Esophagus muscularis mucosa (tissue), 4 donors: ENCODE data around the gene HARBI1. TPM values are rescaled to one million over a fixed set of nuclear protein-coding genes. Genes with fewer than 3 reads are reported as not detected.

Source experiments
- DNase-seq: peaks from one replicate; pipeline ENCODE4 v3.0.0-alpha.2; 2017; ENCODE audit errors: extremely low spot score
- H3K27ac ChIP-seq, 4 donors: fragments of 200-600 bp; sonication (generic); replicated peaks in 1 of 4; 1 replicate in 3 of 4; 2 replicates in 1 of 4; pipeline ENCODE4 v1.5.1; 2016 to 2019; ENCODE audit warnings: mild to moderate bottlenecking in 1 of 4
- H3K27me3 ChIP-seq, 4 donors: fragments of 200-600 bp; sonication (generic); one replicate each; pipeline versions ENCODE4 v1.5.1 to v1.6.0; 2016 to 2019
- H3K36me3 ChIP-seq, 4 donors: fragments of 200-600 bp; sonication (generic); one replicate each; pipeline ENCODE4 v1.5.1; 2016 to 2019
- H3K4me1 ChIP-seq, 4 donors: fragments of 200-600 bp; sonication (generic); one replicate each; pipeline ENCODE4 v1.5.1; 2016 to 2019
- H3K4me3 ChIP-seq, 4 donors: fragments of 200-600 bp; sonication (generic); 1 replicate in 2 of 4; 2 replicates in 2 of 4; pipeline ENCODE4 v1.5.1; 2016 to 2019; ENCODE audit warnings: mild to moderate bottlenecking in 4 of 4, moderate library complexity in 1 of 4
- H3K9me3 ChIP-seq, 4 donors: fragments of 200-600 bp; sonication (generic); 1 replicate in 3 of 4; 2 replicates in 1 of 4; pipeline ENCODE4 v1.5.1; 2016 to 2019
- EP300 ChIP-seq: sonication (generic); formaldehyde crosslinking; IDR thresholded peaks from one replicate; pipeline ENCODE4 v1.6.1; 2017; ENCODE audit warnings: antibody characterized with exemption
- POLR2A ChIP-seq: fragments of 450-650 bp; IDR thresholded peaks from one replicate; pipeline ENCODE4 v1.6.1; 2017; ENCODE audit warnings: antibody characterized with exemption, moderate library complexity, mild to moderate bottlenecking, low read depth
- POLR2AphosphoS5 ChIP-seq, 2 donors: sonication (generic); formaldehyde crosslinking; IDR thresholded peaks; one replicate each; pipeline ENCODE4 v1.6.1; 2017; ENCODE audit warnings: antibody characterized with exemption in 2 of 2
- WGBS: methylation state at CpG from one replicate; pipeline ENCODE4 v1.1.5; 2018; 5-methylcytosine and 5-hydroxymethylcytosine counted together
- intact Hi-C: fragments of 100-400 bp; cut with DNase I; formaldehyde crosslinking; loops from one replicate; pipeline ENCODE4 v1.15.1; 2023
- total RNA-seq, 4 donors: library from RNA; depleted of rRNA; stranded (reverse); fragments of >200 nt; gene quantifications; one replicate each; pipeline versions ENCODE4 v1.1.0 to v1.2.1, GENCODE V29; 2016
- TF ChIP-seq, protein P1 (sequence below), 3 experiments: fragments of 200-600 bp in 2 of 3; fragments of 450-650 bp in 1 of 3; sonication (generic) in 2 of 3; IDR thresholded peaks; one replicate each; pipeline ENCODE4 v1.5.1; 2017 to 2019; ENCODE audit warnings: antibody characterized with exemption in 3 of 3, mild to moderate bottlenecking in 2 of 3, moderate library complexity in 1 of 3

Gene HARBI1
- total RNA-seq, 4 donors from 2014 or later: 2.5 to 3.3 (median 3.0) TPM

DNA sequence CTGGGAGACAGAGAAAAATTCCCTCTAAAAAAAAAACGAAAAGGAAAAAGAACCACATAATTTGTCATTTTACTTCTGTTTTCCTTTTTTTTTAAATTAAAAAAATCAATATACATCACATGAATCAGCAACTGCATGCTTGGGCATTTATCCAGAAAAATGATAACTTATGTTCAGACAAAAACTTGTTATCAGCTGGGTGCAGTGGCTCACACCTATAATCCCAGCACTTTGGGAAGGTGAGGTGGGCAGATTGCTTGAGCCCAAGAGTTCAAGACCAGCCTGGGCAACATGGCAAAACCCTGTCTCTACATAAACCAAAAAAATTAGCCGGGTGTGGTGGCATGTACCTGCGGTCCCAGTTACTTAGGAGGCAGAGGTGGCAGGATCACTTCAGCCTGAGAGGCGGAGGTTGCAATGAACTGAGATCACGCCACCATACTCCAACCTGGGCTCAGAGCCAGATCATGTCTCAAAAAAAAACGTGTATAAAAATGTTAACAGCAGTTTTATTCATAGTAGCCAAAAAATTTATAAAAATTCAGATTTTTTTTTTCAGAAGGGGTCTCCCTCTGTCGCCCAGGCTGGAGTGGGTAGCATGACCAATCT is 51.7 kb downstream of the HARBI1 start:
- no peaks in the 10 kb centered on the region for H3K36me3 ChIP-seq
- no peak overlapping the region for H3K27ac ChIP-seq
- H3K9me3 ChIP-seq: no peaks in the 10 kb centered on the region
- intact Hi-C loops: no loop called here
- H3K4me3 ChIP-seq: no peak overlapping the region
- peaks cover 10 to 33% (median 28%) of the 10 kb centered on the region in 4 donors for H3K4me1 ChIP-seq
- WGBS: 72% methylated on average over 7 of the region's 7 CpGs
- TF ChIP-seq, protein P1, sequence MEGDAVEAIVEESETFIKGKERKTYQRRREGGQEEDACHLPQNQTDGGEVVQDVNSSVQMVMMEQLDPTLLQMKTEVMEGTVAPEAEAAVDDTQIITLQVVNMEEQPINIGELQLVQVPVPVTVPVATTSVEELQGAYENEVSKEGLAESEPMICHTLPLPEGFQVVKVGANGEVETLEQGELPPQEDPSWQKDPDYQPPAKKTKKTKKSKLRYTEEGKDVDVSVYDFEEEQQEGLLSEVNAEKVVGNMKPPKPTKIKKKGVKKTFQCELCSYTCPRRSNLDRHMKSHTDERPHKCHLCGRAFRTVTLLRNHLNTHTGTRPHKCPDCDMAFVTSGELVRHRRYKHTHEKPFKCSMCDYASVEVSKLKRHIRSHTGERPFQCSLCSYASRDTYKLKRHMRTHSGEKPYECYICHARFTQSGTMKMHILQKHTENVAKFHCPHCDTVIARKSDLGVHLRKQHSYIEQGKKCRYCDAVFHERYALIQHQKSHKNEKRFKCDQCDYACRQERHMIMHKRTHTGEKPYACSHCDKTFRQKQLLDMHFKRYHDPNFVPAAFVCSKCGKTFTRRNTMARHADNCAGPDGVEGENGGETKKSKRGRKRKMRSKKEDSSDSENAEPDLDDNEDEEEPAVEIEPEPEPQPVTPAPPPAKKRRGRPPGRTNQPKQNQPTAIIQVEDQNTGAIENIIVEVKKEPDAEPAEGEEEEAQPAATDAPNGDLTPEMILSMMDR (IDR thresholded peaks at IDR 0.05): no peak
- no peak for TF ChIP-seq POLR2AphosphoS5 (IDR thresholded peaks at IDR 0.05)
- TF ChIP-seq EP300: no peak
- TF ChIP-seq POLR2A: no peak
- H3K27me3 ChIP-seq: no peaks in the 10 kb centered on the region
- no peak for DNase-seq

DNA sequence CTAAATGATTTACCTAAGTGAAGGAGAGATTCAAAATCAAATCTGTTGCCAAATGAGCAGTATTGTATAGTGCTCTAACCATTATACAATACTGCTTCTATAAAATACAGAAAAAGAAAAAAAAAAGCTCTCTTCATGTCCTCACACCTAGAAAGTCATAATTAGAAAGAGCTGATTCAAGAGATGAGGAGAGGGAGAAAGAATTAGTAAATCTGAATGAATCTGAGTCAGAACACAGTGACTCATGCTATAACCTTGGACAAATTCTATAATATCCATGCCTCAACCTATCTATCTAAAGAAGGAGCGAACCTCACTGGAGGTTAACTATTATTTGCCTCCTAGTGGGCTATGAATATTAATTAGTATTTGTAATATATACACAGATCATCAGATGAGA is 52.6 kb downstream of the HARBI1 start:
- no peaks in the 10 kb centered on the region for H3K9me3 ChIP-seq
- peaks cover 17 to 40% (median 34%) of the 10 kb centered on the region in 4 donors for H3K4me1 ChIP-seq
- TF ChIP-seq POLR2AphosphoS5 (IDR thresholded peaks at IDR 0.05) (no peak), EP300 (no peak), POLR2A (no peak)
- TF ChIP-seq, protein P1 (IDR thresholded peaks at IDR 0.05): no peak
- 89% methylated on average over 1 of the region's 1 CpG for WGBS
- H3K27me3 ChIP-seq: no peaks in the 10 kb centered on the region
- H3K36me3 ChIP-seq: no peaks in the 10 kb centered on the region
- no peak overlapping the region for H3K27ac ChIP-seq
- intact Hi-C loops: no loop called here
- H3K4me3 ChIP-seq: no peak overlapping the region
- DNase-seq: no peak

DNA sequence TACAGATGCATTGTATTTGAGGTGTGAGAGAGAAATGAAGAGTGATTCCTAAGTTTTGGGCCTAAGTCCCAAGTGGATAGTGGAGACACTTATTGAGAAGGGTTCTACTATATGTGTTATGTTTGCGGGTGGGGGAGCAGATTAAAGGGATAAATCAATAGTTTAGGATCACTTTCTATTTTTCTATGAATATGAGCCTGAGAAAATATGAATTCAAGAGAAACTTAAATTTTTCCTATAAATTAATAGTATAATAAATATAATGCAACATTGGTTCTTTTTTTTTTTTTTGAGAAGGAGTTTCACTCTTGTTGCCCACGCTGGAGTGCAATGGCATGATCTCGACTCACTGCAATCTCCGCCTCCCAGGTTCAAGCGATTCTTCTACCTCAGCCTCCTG is 54.5 kb downstream of the HARBI1 start:
- intact Hi-C loops: no loop called here
- H3K36me3 ChIP-seq: no peaks in the 10 kb centered on the region
- no peak overlapping the region for H3K4me3 ChIP-seq
- no peak for DNase-seq
- H3K27ac ChIP-seq: no peak overlapping the region
- 92% methylated on average over 5 of the region's 5 CpGs for WGBS
- no peaks in the 10 kb centered on the region for H3K9me3 ChIP-seq
- TF ChIP-seq EP300 (no peak), POLR2A (no peak), POLR2AphosphoS5 (IDR thresholded peaks at IDR 0.05) (no peak)
- TF ChIP-seq, protein P1 (IDR thresholded peaks at IDR 0.05): no peak
- H3K4me1 ChIP-seq: peaks cover 18 to 46% (median 37%) of the 10 kb centered on the region in 4 donors
- no peaks in the 10 kb centered on the region for H3K27me3 ChIP-seq

DNA sequence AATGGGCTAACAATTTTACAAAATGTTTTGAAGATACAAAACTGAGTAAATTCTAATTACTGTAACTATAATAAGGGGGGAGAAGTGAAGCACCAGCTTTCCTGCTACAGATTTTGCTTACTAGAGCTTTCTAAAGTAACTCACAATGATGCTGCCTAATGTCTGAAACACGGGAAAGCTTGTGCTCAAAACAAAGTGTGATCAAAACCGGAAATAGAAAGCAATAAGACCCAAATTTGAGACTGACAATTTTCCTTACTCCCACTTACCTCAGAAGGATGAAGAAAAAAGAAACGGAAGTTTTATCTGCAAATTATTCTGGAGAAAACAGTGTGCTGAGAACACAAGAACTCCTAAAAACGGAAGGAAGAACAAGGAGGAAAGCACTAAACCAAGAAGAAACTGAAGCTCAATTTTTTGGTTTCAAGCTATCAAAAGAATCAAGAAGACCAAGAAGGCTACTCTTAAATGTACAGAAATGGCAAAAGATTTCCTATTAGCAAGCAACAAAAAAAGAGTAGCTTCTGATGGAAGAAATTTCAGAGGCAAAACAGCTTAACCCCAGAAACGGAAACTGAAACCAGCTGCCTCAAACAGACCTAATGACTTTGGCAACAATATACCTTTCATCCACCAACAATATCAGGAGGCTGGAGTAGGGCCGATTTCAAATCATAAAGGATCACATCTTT is 56.6 kb downstream of the HARBI1 start:
- Histone ChIP-seq H3K9me3 (no peaks in the 10 kb centered on the region), H3K4me3 (peak overlapping the region; percentile 36 to 48 (median 46)), H3K36me3 (no peaks in the 10 kb centered on the region), H3K27me3 (no peaks in the 10 kb centered on the region), H3K27ac (peak overlapping the region; percentile 56 to 74 (median 70)), H3K4me1 (peaks cover 18 to 48% (median 41%) of the 10 kb centered on the region in 4 donors)
- DNase-seq: no peak
- intact Hi-C loops: no loop called here
- 10% methylated on average over 6 of the region's 6 CpGs for WGBS
- TF ChIP-seq, protein P1 (IDR thresholded peaks at IDR 0.05): no peak
- no peak for TF ChIP-seq EP300
- TF ChIP-seq POLR2A: no peak
- TF ChIP-seq POLR2AphosphoS5 (IDR thresholded peaks at IDR 0.05): no peak
